MM.1S (cell line): Measurements from ENCODE around the gene IFI35.
"Not testable (repeated sequence)": the region's sequence is repeated elsewhere in the genome, so short reads cannot be mapped to it uniquely, and the experiment has no call there.

Experiments used
- DNase-seq: peaks from one replicate; pipeline ENCODE4 v3.0.0-alpha.2; 2015
- H2AFZ ChIP-seq: fragments of 300-600 bp; sonication (generic); 2 replicates; pipeline ENCODE4 v1.6.0; 2016; ENCODE audit warnings: antibody characterized with exemption, low read length
- H3F3A ChIP-seq: fragments of 300-600 bp; sonication (generic); 2 replicates; pipeline ENCODE4 v1.6.1; 2016; ENCODE audit warnings: mild to moderate bottlenecking, antibody characterized with exemption, low read length, moderate library complexity, mixed read lengths; ENCODE audit not compliant: insufficient read depth
- H3K27ac ChIP-seq: fragments of 300-600 bp; sonication (generic); 2 replicates; pipeline ENCODE4 v1.5.1; 2016; ENCODE audit warnings: mild to moderate bottlenecking, low read length
- H3K27me3 ChIP-seq: fragments of 300-600 bp; sonication (generic); replicated peaks from 2 replicates; pipeline ENCODE4 v1.6.0; 2016; ENCODE audit warnings: low read length; ENCODE audit not compliant: insufficient read depth
- H3K36me3 ChIP-seq: fragments of 300-600 bp; sonication (generic); replicated peaks from 2 replicates; pipeline ENCODE4 v1.6.1; 2016; ENCODE audit warnings: mild to moderate bottlenecking, low read length, mixed read lengths; ENCODE audit not compliant: insufficient read depth
- H3K4me1 ChIP-seq: fragments of 300-600 bp; sonication (generic); 2 replicates; pipeline ENCODE4 v1.6.1; 2016; ENCODE audit warnings: low read length, mixed read lengths
- H3K4me2 ChIP-seq: fragments of 300-600 bp; sonication (generic); 2 replicates; pipeline ENCODE4 v1.6.0; 2016; ENCODE audit warnings: low read depth, low read length
- H3K4me3 ChIP-seq: fragments of 300-600 bp; sonication (generic); 2 replicates; pipeline ENCODE4 v1.5.1; 2016; ENCODE audit warnings: low read length, mixed read lengths
- H3K79me2 ChIP-seq: fragments of 300-600 bp; sonication (generic); 2 replicates; pipeline ENCODE4 v1.6.1; 2016; ENCODE audit warnings: mixed run types, low read length, mixed read lengths
- H3K9ac ChIP-seq: fragments of 300-600 bp; sonication (generic); 2 replicates; pipeline ENCODE4 v1.6.1; 2016; ENCODE audit warnings: low read length, mixed read lengths
- H3K9me2 ChIP-seq: fragments of 300-600 bp; sonication (generic); replicated peaks from 2 replicates; pipeline ENCODE4 v1.6.1; 2016; ENCODE audit warnings: mild to moderate bottlenecking, low read length, mixed read lengths; ENCODE audit not compliant: insufficient read depth
- H3K9me3 ChIP-seq: fragments of 300-600 bp; sonication (generic); replicated peaks from 2 replicates; pipeline ENCODE4 v1.6.1; 2016; ENCODE audit warnings: mild to moderate bottlenecking, low read length, mixed read lengths; ENCODE audit not compliant: insufficient read depth
- H4K20me1 ChIP-seq: fragments of 300-600 bp; sonication (generic); 2 replicates; pipeline ENCODE4 v1.6.1; 2016; ENCODE audit warnings: mild to moderate bottlenecking, low read length, moderate library complexity, mixed read lengths; ENCODE audit not compliant: insufficient read depth
- CTCF ChIP-seq: fragments of 300-600 bp; sonication (generic); IDR thresholded peaks from 2 replicates; pipeline ENCODE4 v1.5.1; 2016; ENCODE audit warnings: antibody characterized with exemption, low read length, mixed read lengths
- EZH2 ChIP-seq: fragments of 300-600 bp; sonication (generic); optimal IDR thresholded peaks from 2 replicates; pipeline ENCODE3; 2017; ENCODE audit warnings: low read depth, mild to moderate bottlenecking, antibody characterized with exemption, low read length, mixed read lengths
- EZH2phosphoT487 ChIP-seq: fragments of 300-600 bp; sonication (generic); IDR thresholded peaks from 2 replicates; pipeline ENCODE4 v1.6.1; 2018; ENCODE audit warnings: antibody characterized with exemption, low read length

IFI35 gene

GRCh38 chr17:43043307-43043706, 36.7 kb downstream of the IFI35 start:
- no peaks in the 10 kb centered on the region for H4K20me1 ChIP-seq
- H2AFZ ChIP-seq = no peak overlapping the region
- TF ChIP-seq EZH2 = no peak
- no peak for TF ChIP-seq EZH2phosphoT487
- TF ChIP-seq CTCF = no peak
- peak overlapping the region; percentile 45; the same call in 1 of the 2 replicates for H3K27ac ChIP-seq
- H3K9ac ChIP-seq = no peak overlapping the region
- H3K36me3 ChIP-seq = no peaks in the 10 kb centered on the region
- peaks cover 12% of the 10 kb centered on the region for H3K4me1 ChIP-seq
- no peak for DNase-seq
- peak overlapping the region; percentile 12; the same call in 1 of the 2 replicates for H3K4me2 ChIP-seq
- peaks cover 4% of the 10 kb centered on the region; the same call in 1 of the 2 replicates for H3F3A ChIP-seq
- H3K79me2 ChIP-seq = no peaks in the 10 kb centered on the region
- no peaks in the 10 kb centered on the region for H3K9me2 ChIP-seq
- no peaks in the 10 kb centered on the region for H3K27me3 ChIP-seq
- no peaks in the 10 kb centered on the region for H3K9me3 ChIP-seq
- no peak overlapping the region for H3K4me3 ChIP-seq

GRCh38 chr17:43044024-43044423, 37.4 kb downstream of the IFI35 start:
- Histone ChIP-seq H3F3A (peaks cover 4% of the 10 kb centered on the region; the same call in 1 of the 2 replicates), H3K36me3 (no peaks in the 10 kb centered on the region), H3K79me2 (no peaks in the 10 kb centered on the region), H3K9ac (no peak overlapping the region), H2AFZ (no peak overlapping the region), H3K9me2 (no peaks in the 10 kb centered on the region), H3K9me3 (no peaks in the 10 kb centered on the region), H3K4me2 (peak overlapping the region; percentile 12; the same call in 1 of the 2 replicates), H4K20me1 (no peaks in the 10 kb centered on the region), H3K4me3 (no peak overlapping the region), H3K27ac (peak overlapping the region; percentile 45; the same call in 1 of the 2 replicates), H3K4me1 (peaks cover 12% of the 10 kb centered on the region), H3K27me3 (no peaks in the 10 kb centered on the region)
- no peak for TF ChIP-seq EZH2phosphoT487
- TF ChIP-seq CTCF = no peak
- no peak for TF ChIP-seq EZH2
- DNase-seq = peak; percentile 12

GRCh38 chr17:43051969-43052368, 45.4 kb downstream of the IFI35 start:
- no peaks in the 10 kb centered on the region; the same call in 1 of the 2 replicates for H3K36me3 ChIP-seq
- H2AFZ ChIP-seq = no peak overlapping the region
- H3K27me3 ChIP-seq = no peaks in the 10 kb centered on the region
- TF ChIP-seq EZH2phosphoT487 (no peak), CTCF (no peak), EZH2 (no peak)
- H3K4me1 ChIP-seq = no peaks in the 10 kb centered on the region
- no peak overlapping the region for H3K4me3 ChIP-seq
- no peak overlapping the region for H3K4me2 ChIP-seq
- no peak overlapping the region for H3K9ac ChIP-seq
- H3K79me2 ChIP-seq = no peaks in the 10 kb centered on the region
- H4K20me1 ChIP-seq = no peaks in the 10 kb centered on the region
- no peaks in the 10 kb centered on the region for H3K9me2 ChIP-seq
- DNase-seq = no peak
- no peaks in the 10 kb centered on the region for H3K9me3 ChIP-seq
- no peaks in the 10 kb centered on the region for H3F3A ChIP-seq
- no peak overlapping the region for H3K27ac ChIP-seq

DNA sequence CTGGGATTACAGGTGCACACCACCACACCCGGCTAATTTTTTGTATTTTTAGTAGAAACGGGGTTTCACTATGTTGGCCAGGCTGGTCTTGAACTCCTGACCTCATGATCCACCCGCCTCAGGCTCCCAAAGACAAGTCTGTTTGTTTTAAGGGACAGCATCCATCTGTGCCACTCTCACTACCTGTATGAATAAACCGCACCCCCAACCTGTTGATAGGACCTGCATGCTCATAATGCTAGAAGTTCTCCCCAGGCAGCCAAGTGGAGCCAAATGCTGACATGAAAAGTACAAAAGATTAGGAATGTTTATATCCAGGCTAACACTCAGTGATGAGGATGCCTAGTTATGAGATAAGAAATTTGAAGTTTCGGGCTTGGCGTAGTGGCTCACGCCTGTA, 46.4 kb downstream of the IFI35 start:
- H3K4me3 ChIP-seq, H3K27me3 ChIP-seq, H2AFZ ChIP-seq, H4K20me1 ChIP-seq, H3K9ac ChIP-seq, DNase-seq, H3F3A ChIP-seq, H3K9me2 ChIP-seq, H3K79me2 ChIP-seq, H3K27ac ChIP-seq, H3K36me3 ChIP-seq, H3K4me1 ChIP-seq, H3K9me3 ChIP-seq, H3K4me2 ChIP-seq: not testable (repeated sequence)
